IMR-90 (cell line): Measurements from ENCODE around the gene MFSD2A. TPM values are rescaled to one million over a fixed set of nuclear protein-coding genes. Genes with fewer than 3 reads are reported as not detected.

Experiments
- ATAC-seq: fragments of 200-7000 bp; cut with Tn5 transposase; 2 replicates; pipeline ENCODE4 v1.9.1; 2020; ENCODE audit warnings: low read depth, mild to moderate bottlenecking, moderate library complexity
- BruUV-seq: library from RNA; stranded (reverse); fragments of 400-500 nt; replicated peaks from 2 replicates; lab custom pipeline; 2021; lab: Mats Ljungman, UMichigan
- CTCF ChIA-PET: fragments of 300-600 bp; formaldehyde crosslinking; extraction: SDS; loops from one replicate; lab custom pipeline; 2021; ENCODE audit warnings: antibody characterized with exemption; lab: Yijun Ruan, JAX
- POLR2A ChIA-PET: fragments of 300-600 bp; sonication (Branson Sonifier 250); formaldehyde crosslinking; loops from one replicate; lab custom pipeline; 2022; ENCODE audit warnings: antibody characterized with exemption; ENCODE audit not compliant: unreplicated experiment; lab: Charles Lee
- DNase-seq: peaks from one replicate; pipeline ENCODE4 v3.0.0; 2013
- H2AFZ ChIP-seq: replicated peaks from 2 replicates; pipeline ENCODE3; 2013; ENCODE audit warnings: low read length, mild to moderate bottlenecking; ENCODE audit not compliant: poor library complexity
- H2AK5ac ChIP-seq: 2 replicates; pipeline ENCODE4 v1.6.1; 2013; ENCODE audit warnings: low read depth, low read length, inconsistent platforms
- H2AK9ac ChIP-seq: replicated peaks from 2 replicates; pipeline ENCODE3; 2013; ENCODE audit warnings: mild to moderate bottlenecking, low read depth, low read length, moderate library complexity; ENCODE audit not compliant: poor library complexity
- H2BK120ac ChIP-seq: 2 replicates; pipeline ENCODE4 v1.6.1; 2013; ENCODE audit warnings: low read depth, low read length, inconsistent platforms
- H2BK15ac ChIP-seq: 3 replicates; pipeline ENCODE4 v1.6.1; 2013; ENCODE audit warnings: low read depth, low read length, inconsistent platforms
- H2BK20ac ChIP-seq: 2 replicates; pipeline ENCODE4 v1.6.1; 2013; ENCODE audit warnings: low read depth, mild to moderate bottlenecking, inconsistent platforms, low read length, moderate library complexity
- H2BK5ac ChIP-seq: 2 replicates; pipeline ENCODE4 v1.6.1; 2013; ENCODE audit warnings: mild to moderate bottlenecking, low read depth, low read length, inconsistent platforms; ENCODE audit not compliant: poor library complexity, severe bottlenecking
- H3K14ac ChIP-seq: replicated peaks from 2 replicates; pipeline ENCODE4 v1.6.1; 2013; ENCODE audit warnings: low read depth, low read length, inconsistent platforms
- H3K18ac ChIP-seq: 2 replicates; pipeline ENCODE4 v1.6.1; 2013; ENCODE audit warnings: low read depth, low read length, control low read depth
- H3K23ac ChIP-seq: 2 replicates; pipeline ENCODE4 v1.6.1; 2013; ENCODE audit warnings: low read depth, low read length, inconsistent platforms
- H3K27ac ChIP-seq: 2 replicates; pipeline ENCODE4 v1.5.1; 2013; ENCODE audit warnings: mild to moderate bottlenecking, control low read depth, low read length; ENCODE audit not compliant: insufficient read depth
- H3K27me3 ChIP-seq: 2 replicates; pipeline ENCODE4 v1.6.1; 2013; ENCODE audit warnings: low read length; ENCODE audit not compliant: control insufficient read depth, insufficient read depth
- H3K36me3 ChIP-seq: 2 replicates; pipeline ENCODE4 v1.6.1; 2013; ENCODE audit warnings: low read length, mixed read lengths; ENCODE audit not compliant: control insufficient read depth, insufficient read depth
- H3K4ac ChIP-seq: 2 replicates; pipeline ENCODE4 v1.6.1; 2013; ENCODE audit warnings: low read depth, low read length, inconsistent platforms
- H3K4me1 ChIP-seq: 2 replicates; pipeline ENCODE4 v1.6.1; 2013; ENCODE audit warnings: low read length, mixed read lengths; ENCODE audit not compliant: control insufficient read depth, insufficient read depth
- H3K4me2 ChIP-seq: 2 replicates; pipeline ENCODE4 v1.6.1; 2013; ENCODE audit warnings: low read depth, mild to moderate bottlenecking, control low read depth, low read length, moderate library complexity
- H3K4me3 ChIP-seq: 2 replicates; pipeline ENCODE4 v1.5.1; 2013; ENCODE audit warnings: low read depth, mild to moderate bottlenecking, control low read depth, low read length, moderate library complexity; ENCODE audit not compliant: insufficient read depth
- H3K56ac ChIP-seq: 2 replicates; pipeline ENCODE4 v1.6.1; 2013; ENCODE audit warnings: low read length, inconsistent platforms; ENCODE audit not compliant: insufficient read depth; ENCODE audit errors: extremely low read depth
- H3K79me1 ChIP-seq, 2 experiments: 2 replicates each; pipeline ENCODE4 v1.6.1; 2013; ENCODE audit warnings: low read length in 2 of 2, inconsistent platforms in 1 of 2, low read depth in 1 of 2
- H3K9ac ChIP-seq: 2 replicates; pipeline ENCODE4 v1.6.1; 2013; ENCODE audit warnings: low read depth, low read length, control low read depth
- H3K9me1 ChIP-seq: 2 replicates; pipeline ENCODE4 v1.6.1; 2013; ENCODE audit warnings: low read length, inconsistent platforms; ENCODE audit not compliant: insufficient read depth
- H3K9me3 ChIP-seq: 2 replicates; pipeline ENCODE4 v1.6.1; 2013; ENCODE audit warnings: low read length; ENCODE audit not compliant: control insufficient read depth, insufficient read depth
- H4K20me1 ChIP-seq: 2 replicates; pipeline ENCODE4 v1.6.1; 2013; ENCODE audit warnings: low read length, inconsistent platforms; ENCODE audit not compliant: insufficient read depth
- H4K5ac ChIP-seq: 2 replicates; pipeline ENCODE4 v1.6.1; 2013; ENCODE audit warnings: mild to moderate bottlenecking, low read depth, low read length, control low read depth
- H4K8ac ChIP-seq, 2 experiments: 2 replicates each; pipeline ENCODE4 v1.6.1; 2013; ENCODE audit warnings: low read depth in 2 of 2, low read length in 2 of 2, control low read depth in 1 of 2, inconsistent platforms in 1 of 2
- H4K91ac ChIP-seq: 2 replicates; pipeline ENCODE4 v1.6.1; 2013; ENCODE audit warnings: low read depth, low read length, inconsistent platforms; ENCODE audit not compliant: insufficient read depth
- BHLHE40 ChIP-seq: fragments of 150-350 bp; IDR thresholded peaks from 2 replicates; pipeline ENCODE4 v1.6.1; 2016; ENCODE audit warnings: mild to moderate bottlenecking, low read depth, low read length
- CEBPB ChIP-seq: IDR thresholded peaks from 2 replicates; pipeline ENCODE4 v1.6.1; 2012; ENCODE audit warnings: low read depth, low read length, improper control_type of control experiment
- CHD1 ChIP-seq: IDR thresholded peaks from 2 replicates; pipeline ENCODE4 v1.6.1; 2012; ENCODE audit warnings: low read depth, low read length, improper control_type of control experiment
- FOS ChIP-seq: fragments of 150-350 bp; IDR thresholded peaks from 2 replicates; pipeline ENCODE4 v1.6.1; 2016; ENCODE audit warnings: low read depth, low read length
- MAFK ChIP-seq: IDR thresholded peaks from 2 replicates; pipeline ENCODE4 v1.6.1; 2012; ENCODE audit warnings: low read depth, low read length, improper control_type of control experiment
- MAZ ChIP-seq: IDR thresholded peaks from 2 replicates; pipeline ENCODE4 v1.6.1; 2012; ENCODE audit warnings: low read depth, mild to moderate bottlenecking, low read length, improper control_type of control experiment, moderate library complexity, borderline replicate concordance
- MXI1 ChIP-seq: IDR thresholded peaks from 2 replicates; pipeline ENCODE4 v1.6.1; 2012; ENCODE audit warnings: low read depth, mild to moderate bottlenecking, low read length, moderate library complexity, borderline replicate concordance
- NFE2L2 ChIP-seq: fragments of 150-350 bp; IDR thresholded peaks from 2 replicates; pipeline ENCODE4 v1.6.1; 2016; ENCODE audit warnings: low read depth, mild to moderate bottlenecking, low read length
- POLR2A ChIP-seq: IDR thresholded peaks from 2 replicates; pipeline ENCODE4 v1.6.1; 2012; ENCODE audit warnings: mild to moderate bottlenecking, low read depth, low read length
- RAD21 ChIP-seq: IDR thresholded peaks from 2 replicates; pipeline ENCODE4 v1.6.1; 2012; ENCODE audit warnings: low read length, improper control_type of control experiment
- RCOR1 ChIP-seq: IDR thresholded peaks from 2 replicates; pipeline ENCODE4 v1.6.1; 2012; ENCODE audit warnings: mild to moderate bottlenecking, low read length, improper control_type of control experiment; ENCODE audit not compliant: insufficient replicate concordance
- RFX5 ChIP-seq: IDR thresholded peaks from 2 replicates; pipeline ENCODE4 v1.8.0; 2012; ENCODE audit warnings: low read depth, mild to moderate bottlenecking, low read length, moderate library complexity
- SMC3 ChIP-seq: fragments of 150-350 bp; IDR thresholded peaks from 2 replicates; pipeline ENCODE4 v1.6.1; 2016; ENCODE audit warnings: low read depth, mild to moderate bottlenecking, antibody characterized with exemption, low read length, moderate library complexity
- USF2 ChIP-seq: fragments of 150-350 bp; IDR thresholded peaks from 2 replicates; pipeline ENCODE4 v1.6.1; 2017; ENCODE audit warnings: mild to moderate bottlenecking, antibody characterized with exemption, low read length, low read depth
- WGBS, 2 experiments: methylation state at CpG; one replicate each; pipeline versions ENCODE4 v1.1.5 to v1.1.7; 2013; ENCODE audit warnings: missing lambda C conversion rate in 2 of 2; ENCODE audit not compliant: insufficient read length in 1 of 2; ENCODE audit errors: extremely low coverage in 2 of 2; 5-methylcytosine and 5-hydroxymethylcytosine counted together
- dilution Hi-C: fragments of 300-500 bp; cut with HindIII; formaldehyde crosslinking; loops from one replicate; pipeline ENCODE4 v1.14.3; 2018; ENCODE audit warnings: low sequenced_read_pairs; ENCODE audit not compliant: unreplicated experiment
- in situ Hi-C: fragments of 300-500 bp; cut with MboI; formaldehyde crosslinking; loops from 3 replicates; pipeline ENCODE4 v1.14.3; 2019; ENCODE audit warnings: low sequenced_read_pairs, inconsistent platforms, mixed read lengths
- intact Hi-C: fragments of 100-400 bp; cut with micrococcal nuclease; formaldehyde crosslinking; loops from 2 replicates; pipeline ENCODE4 v1.10.0; 2022
- polyA plus RNA-seq, 3 experiments: library from polyadenylated mRNA; depleted of rRNA; stranded (reverse); fragments of >200 nt; gene quantifications; 2 replicates each; pipeline ENCODE4 v1.2.3, GENCODE V29; 2012; ENCODE audit warnings: low replicate concordance in 1 of 3
- total RNA-seq: library from RNA; depleted of rRNA; stranded (reverse); fragments of >200 nt; gene quantifications from 2 replicates; pipeline ENCODE4 v1.2.3, GENCODE V29; 2012
- TF ChIP-seq, protein P1 (sequence below): conservative IDR thresholded peaks from 2 replicates; pipeline ENCODE4 v1.5.1; 2012; ENCODE audit warnings: mild to moderate bottlenecking, low read depth, low read length, improper control_type of control experiment
- TF ChIP-seq, protein P2 (sequence below): fragments of 150-350 bp; IDR thresholded peaks from 2 replicates; pipeline ENCODE4 v1.6.1; 2016; ENCODE audit warnings: low read depth, mild to moderate bottlenecking, low read length, moderate library complexity, borderline replicate concordance

The MFSD2A gene
- total and polyA plus RNA-seq, 2 of the 4 experiments (the other 2 are of a cell fraction): 5.7 to 7.3 TPM

- Histone ChIP-seq H3K4ac (no peak overlapping the region), H2BK120ac (no peak overlapping the region), H3K36me3 (no peaks in the 10 kb centered on the region), H2AK5ac (no peak overlapping the region), H3K23ac (no peak overlapping the region), H2AK9ac (no peak overlapping the region), H3K4me1 (no peaks in the 10 kb centered on the region), H4K20me1 (no peaks in the 10 kb centered on the region), H2BK20ac (no peak overlapping the region), H3K27ac (no peak overlapping the region), H2BK15ac (no peak overlapping the region), H3K4me3 (no peak overlapping the region), H3K79me1 (no peaks in the 10 kb centered on the region), H3K27me3 (peaks cover 33% of the 10 kb centered on the region), H2AFZ (no peak overlapping the region), H4K91ac (no peak overlapping the region), H3K56ac (no peak overlapping the region), H2BK5ac (no peak overlapping the region), H3K9me3 (no peaks in the 10 kb centered on the region; the same call in 1 of the 2 replicates), H3K14ac (no peak overlapping the region), H3K18ac (no peak overlapping the region), H3K9me1 (no peaks in the 10 kb centered on the region), H3K9ac (no peak overlapping the region), H3K4me2 (no peak overlapping the region), H4K8ac (no peak overlapping the region), H4K5ac (no peak overlapping the region)
- no TSS peak for BruUV-seq
- WGBS, 2 experiments: no CpG with 5 or more reads among the region's 4 CpGs
- ChIA-PET POLR2A (no interaction called here), CTCF (no interaction called here)
- DNase-seq (no peak), ATAC-seq (no peak)
- TF ChIP-seq CHD1 (no peak), RCOR1 (no peak), NFE2L2 (no peak), POLR2A (no peak), SMC3 (no peak), BHLHE40 (no peak), MAFK (no peak), RFX5 (no peak), CEBPB (no peak), MXI1 (no peak), MAZ (no peak), USF2 (no peak), FOS (no peak), RAD21 (no peak)
- TF ChIP-seq, protein P1, sequence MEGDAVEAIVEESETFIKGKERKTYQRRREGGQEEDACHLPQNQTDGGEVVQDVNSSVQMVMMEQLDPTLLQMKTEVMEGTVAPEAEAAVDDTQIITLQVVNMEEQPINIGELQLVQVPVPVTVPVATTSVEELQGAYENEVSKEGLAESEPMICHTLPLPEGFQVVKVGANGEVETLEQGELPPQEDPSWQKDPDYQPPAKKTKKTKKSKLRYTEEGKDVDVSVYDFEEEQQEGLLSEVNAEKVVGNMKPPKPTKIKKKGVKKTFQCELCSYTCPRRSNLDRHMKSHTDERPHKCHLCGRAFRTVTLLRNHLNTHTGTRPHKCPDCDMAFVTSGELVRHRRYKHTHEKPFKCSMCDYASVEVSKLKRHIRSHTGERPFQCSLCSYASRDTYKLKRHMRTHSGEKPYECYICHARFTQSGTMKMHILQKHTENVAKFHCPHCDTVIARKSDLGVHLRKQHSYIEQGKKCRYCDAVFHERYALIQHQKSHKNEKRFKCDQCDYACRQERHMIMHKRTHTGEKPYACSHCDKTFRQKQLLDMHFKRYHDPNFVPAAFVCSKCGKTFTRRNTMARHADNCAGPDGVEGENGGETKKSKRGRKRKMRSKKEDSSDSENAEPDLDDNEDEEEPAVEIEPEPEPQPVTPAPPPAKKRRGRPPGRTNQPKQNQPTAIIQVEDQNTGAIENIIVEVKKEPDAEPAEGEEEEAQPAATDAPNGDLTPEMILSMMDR: no peak
- TF ChIP-seq, protein P2, sequence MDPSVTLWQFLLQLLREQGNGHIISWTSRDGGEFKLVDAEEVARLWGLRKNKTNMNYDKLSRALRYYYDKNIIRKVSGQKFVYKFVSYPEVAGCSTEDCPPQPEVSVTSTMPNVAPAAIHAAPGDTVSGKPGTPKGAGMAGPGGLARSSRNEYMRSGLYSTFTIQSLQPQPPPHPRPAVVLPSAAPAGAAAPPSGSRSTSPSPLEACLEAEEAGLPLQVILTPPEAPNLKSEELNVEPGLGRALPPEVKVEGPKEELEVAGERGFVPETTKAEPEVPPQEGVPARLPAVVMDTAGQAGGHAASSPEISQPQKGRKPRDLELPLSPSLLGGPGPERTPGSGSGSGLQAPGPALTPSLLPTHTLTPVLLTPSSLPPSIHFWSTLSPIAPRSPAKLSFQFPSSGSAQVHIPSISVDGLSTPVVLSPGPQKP: no peak
- intact Hi-C loops (no loop called here), in situ Hi-C loops (no loop called here), dilution Hi-C loops (no loop called here)
Observed at GRCh38 chr1:39947260-39947659, 7.7 kb upstream of the MFSD2A start.
